NCI-H1436 treated with DMSO at 0.1 percent for 48 hours (cell line): ENCODE data around the gene FMOD.
A peak's percentile ranks its signal among the peaks of the same experiment; 100 is the strongest.

Source experiments
- DNase-seq: peaks from one replicate; lab custom pipeline; 2025; lab: John Stamatoyannopoulos, UW

The FMOD gene

GRCh38 chr1:203361945-203362719 lies 11.2 kb upstream of the FMOD start:
- DNase-seq: peak; percentile 73

DNA sequence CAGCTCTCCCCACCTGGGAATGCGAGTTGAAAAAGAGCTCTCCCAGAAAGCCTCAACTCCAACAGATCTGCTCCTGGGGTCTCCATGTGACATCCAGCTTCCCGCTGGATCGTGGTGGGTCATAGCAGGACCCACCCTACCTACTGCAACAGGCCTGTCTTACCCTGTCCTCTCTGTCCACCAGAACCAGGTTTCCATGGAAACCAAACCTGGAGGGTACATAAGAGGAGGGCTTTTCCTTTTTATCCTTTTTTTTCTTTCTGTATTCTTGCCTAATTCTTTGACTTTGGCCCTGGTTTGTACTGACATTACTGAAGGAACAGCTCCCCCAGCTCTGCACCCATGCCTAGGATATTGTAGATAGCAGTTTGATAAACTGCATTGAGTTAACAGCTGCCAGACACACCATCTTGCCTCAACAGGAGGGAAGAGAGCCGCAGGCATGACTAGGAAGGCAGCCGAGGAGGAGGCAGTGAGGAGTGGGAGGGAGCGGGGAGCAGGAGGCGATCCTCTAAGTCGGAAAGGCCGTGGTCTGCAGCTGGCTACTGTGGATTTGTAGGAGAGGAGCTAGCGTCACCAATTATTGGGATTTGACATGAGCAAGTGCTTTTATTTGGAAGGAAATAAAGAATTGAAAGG lies 9.7 kb upstream of the FMOD start:
- DNase-seq: no peak

- DNase-seq: no peak
These were observed 8.2 kb upstream of the FMOD start for GRCh38 chr1:203359010-203359571.

DNA sequence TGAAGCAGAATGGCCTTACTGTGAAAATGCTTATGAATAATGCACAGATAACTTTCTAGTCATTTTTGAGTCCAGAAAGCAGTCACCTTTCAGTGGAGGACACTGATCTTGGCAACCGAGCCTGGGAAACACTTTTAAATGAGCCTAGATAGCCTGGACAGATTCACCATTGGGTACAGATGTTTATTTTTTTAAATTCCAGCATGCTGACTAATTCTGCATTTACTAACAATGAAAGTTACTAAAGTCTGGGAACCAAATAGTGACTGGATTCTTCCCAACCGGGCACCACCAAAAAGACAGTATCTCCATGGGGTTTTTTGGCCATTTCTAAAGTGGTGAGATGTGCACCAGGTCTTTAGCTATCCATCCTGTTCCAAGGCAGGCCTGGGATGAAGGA lies 3.3 kb upstream of the FMOD start:
- no peak for DNase-seq

DNA sequence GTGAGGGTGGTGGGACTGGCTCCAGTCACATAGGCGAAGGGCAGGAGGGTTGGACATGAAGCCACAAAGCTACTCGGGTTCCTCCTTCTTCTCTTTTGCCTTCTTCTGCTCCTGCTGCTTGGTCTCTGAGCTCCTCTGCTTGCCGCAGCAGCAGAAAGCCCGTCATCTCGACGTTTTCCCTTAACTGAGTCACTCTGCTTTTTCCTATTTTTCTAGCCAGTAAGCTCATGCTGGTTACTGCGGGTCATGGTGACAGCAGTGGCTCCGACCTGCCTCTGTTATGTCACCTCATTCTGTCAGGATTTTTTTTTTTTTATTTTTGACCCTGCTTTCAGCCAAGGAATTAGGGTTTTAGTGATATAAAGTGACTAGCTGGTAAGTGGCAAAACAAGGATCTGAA lies 2.6 kb upstream of the FMOD start:
- DNase-seq: no peak

GRCh38 chr1:203349773-203350524 lies 973 bp downstream of the FMOD start:
- DNase-seq: no peak

- DNase-seq: no peak
These were observed 1.8 kb downstream of the FMOD start for GRCh38 chr1:203349166-203349565.

DNA sequence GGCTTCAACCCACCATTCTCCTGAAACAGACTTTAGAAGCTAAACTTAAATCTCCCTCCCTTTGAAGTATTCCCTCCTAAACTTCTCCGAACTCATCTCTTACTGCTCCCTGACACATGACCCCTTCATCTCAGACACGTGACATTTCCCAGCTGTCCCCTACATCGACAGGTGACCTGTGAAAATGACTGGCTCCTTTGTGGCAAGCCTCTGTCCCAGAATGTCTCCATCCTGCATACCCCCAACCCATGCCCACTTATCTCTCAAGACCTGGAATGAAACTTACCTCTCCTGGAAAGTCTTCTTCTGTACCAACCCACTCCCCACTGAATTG lies 4.2 kb downstream of the FMOD start:
- DNase-seq: no peak

DNA sequence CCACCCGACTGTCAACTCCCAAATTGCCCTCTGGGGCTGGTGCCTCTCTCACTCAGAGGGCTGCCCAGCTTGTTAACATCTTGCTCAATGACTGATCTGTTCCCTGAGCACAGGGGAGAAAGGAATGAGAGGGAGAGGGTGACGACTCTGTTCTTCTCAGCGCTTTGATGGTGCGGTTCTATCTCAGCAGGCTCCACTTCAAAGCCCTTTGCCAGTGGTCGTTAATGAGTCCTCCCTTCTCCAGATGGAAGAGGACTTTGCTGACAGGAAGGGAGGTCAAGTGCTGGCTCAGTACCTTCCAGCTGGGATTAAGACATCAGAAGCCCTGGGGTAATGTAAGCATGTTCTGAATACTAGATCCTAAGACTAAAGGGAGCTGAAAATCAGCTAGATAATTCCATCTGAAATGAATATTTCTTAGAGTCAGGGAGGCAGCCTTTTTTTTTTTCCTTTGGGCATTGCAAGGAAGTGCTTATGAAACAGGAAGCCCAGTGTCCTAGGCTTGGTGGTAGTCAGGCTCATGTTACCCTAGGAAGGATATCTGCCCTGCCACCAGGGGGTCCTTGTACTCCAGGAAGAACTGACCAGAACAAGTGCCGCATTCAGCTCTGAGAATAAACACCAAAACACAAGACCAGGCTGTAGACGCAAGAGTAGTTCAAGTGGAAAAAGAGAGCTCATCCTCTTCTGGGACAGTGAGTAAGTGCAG lies 4.7 kb downstream of the FMOD start:
- DNase-seq: no peak

- no peak for DNase-seq
These were observed 6.8 kb downstream of the FMOD start for GRCh38 chr1:203343956-203344754.

- DNase-seq: no peak
These were observed 8.6 kb downstream of the FMOD start for GRCh38 chr1:203342192-203342940.

GRCh38 chr1:203340112-203340790 lies 10.7 kb downstream of the FMOD start:
- DNase-seq: peak; percentile 60

DNA sequence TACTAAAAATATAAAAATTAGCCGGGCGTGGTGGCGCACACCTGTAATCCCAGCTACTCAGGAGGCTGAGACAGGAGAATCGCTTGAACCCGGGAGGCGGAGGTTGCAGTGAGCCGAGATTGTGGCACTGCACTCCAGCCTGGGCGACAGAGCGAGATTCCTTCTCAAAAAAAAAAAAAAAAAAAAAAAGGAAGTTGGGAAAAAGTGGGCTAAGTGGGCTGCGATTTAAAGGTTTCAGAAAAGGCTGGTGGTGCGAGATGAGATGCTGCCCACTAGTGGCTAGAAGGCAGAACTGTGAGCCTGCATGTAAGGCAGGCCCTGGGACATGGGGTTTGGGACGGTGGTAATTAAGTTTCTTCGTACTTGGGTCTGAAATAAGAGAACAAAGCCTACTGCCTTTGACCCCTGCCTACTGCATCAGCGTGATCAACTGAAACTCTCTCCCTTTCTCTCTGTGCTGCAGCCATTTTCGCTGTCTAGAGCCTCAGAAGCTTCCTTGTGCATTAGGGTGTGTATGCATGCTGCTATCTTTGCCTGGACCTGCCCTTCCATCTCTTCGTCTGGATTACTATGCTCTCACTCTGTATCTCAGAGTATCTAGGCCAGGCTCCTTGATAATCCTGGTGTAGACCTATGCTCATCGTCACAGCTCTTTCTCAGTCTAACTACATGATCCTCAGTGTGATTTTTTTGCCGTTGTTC lies 12.4 kb downstream of the FMOD start:
- peak; percentile 25 for DNase-seq

DNA sequence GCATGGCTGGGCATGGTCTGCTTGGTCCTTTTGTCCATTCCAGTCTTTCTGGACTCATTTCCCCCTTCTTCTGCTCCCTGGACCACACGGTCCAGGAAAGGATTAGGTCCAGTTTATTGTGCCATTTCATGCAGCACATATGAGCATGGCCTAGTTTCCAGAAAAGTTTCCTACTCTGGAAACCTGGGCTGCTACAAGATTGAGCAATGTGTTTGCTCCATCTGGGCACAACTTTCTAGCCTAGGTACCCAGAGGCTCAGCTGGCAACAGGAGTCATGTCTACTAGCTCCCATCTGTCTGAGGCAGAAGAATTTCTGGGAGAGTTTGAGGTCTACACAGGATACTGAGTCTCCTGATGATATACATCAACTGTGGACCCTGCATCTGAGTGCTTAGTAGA lies 14.8 kb downstream of the FMOD start:
- DNase-seq: no peak

DNA sequence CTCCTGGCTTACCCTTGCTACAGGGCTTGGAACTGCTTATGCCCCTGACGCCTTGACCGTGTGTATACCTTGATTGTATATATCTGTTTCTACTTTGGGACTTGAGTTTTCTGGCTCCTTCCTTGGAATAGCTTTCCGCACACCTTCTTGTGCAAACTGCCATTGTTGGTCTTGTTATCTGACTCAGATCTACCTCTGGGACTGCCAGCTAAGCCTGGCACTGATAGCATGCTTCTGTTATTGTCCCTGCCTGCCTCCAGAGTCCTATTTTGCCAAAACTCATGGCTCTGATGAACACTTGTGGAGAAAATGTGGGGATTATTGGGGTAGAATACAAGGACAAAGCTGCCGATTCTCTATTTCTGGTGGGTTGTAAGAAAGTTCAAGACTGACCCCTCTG lies 15.4 kb downstream of the FMOD start:
- no peak for DNase-seq

DNA sequence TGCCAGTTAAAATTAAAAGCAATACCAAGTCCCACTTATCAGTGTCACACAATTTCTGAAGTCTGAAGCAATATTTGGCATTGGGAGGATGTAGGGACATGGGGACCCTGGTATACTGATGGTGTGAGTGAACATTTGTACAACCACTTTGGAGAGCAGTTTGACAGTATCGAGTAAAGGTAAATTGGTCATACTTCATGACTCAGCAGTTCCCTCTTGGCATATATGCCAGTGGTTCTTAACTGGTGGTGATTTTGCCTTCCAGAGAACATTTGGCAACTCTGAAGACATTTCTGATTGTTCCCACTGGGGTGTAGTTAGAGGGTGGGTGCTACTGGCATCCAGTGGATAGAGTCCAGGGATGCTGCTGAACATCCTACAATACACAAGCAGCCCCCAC lies 19.7 kb downstream of the FMOD start:
- DNase-seq: no peak

DNA sequence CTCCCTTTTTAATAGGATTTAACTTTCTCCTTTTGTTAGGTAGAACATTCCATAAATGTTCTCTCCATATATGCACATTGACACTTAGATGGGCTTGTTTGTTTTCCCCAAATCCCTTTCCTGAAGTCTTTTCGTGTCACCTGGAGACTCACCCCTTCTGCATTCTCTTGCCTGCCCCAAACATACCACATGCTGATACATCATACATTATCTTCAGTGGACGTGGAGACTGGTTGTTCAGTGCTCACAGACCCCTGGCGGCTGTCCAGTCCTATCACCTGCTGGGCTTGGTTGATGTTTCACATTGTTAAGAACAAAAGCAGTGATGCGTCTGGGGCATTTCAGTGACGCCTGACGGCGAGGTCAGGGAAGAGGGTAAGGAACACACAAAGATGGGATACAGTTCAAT lies 22.2 kb downstream of the FMOD start:
- no peak for DNase-seq

- DNase-seq: peak; percentile 79
These were observed 23.1 kb downstream of the FMOD start for GRCh38 chr1:203327684-203328457.
